ENCODE measurements around the gene KRT74. TPM values are rescaled to one million over a fixed set of nuclear protein-coding genes. Genes with fewer than 3 reads are reported as not detected.

Gene KRT74
- total and polyA plus RNA-seq, 12 donors: not detected

DNA sequence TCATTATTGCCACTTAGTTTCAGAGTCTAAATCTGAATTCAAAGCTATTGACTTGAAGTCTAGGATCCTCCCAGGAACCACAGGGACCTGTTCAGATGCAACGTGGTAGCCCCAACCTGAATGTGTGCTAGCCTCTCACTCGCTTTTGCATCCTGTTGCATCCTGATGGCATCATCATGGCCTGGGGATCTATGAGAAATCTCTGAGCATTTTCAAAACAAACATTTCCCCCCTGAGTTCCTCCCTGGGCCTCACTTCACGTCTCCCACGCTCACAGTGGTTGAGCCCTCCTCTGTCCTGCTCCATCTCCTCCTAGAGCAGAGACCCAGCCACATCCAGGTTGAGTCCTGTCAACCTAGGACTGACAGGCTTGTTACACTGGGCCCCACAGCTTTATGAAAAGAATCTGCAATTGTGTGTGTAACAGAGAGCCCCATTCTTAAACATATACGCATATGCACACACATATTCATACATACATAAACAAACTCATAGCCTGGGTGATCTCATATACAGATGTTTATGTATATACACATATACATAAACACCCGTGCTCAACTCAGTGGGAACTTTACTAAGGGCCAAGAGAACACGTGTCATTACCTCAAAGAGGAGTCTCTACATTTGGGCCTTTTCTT, 33.1 kb upstream of the KRT74 start:
- WGBS, 4 donors: 84 to 87% (median 86%) methylated on average over 7 of the region's 7 CpGs
- Histone ChIP-seq H3K27me3 (peaks cover 16% of the 10 kb centered on the region), H3K4me3 (no peak overlapping the region), H3K9me3 (replicated peaks in 1 of 3) (no peaks in the 10 kb centered on the region), H3K4me1 (replicated peaks in 1 of 2) (no peaks in the 10 kb centered on the region), H3K36me3 (replicated peaks in 1 of 2) (no peaks in the 10 kb centered on the region), H3K27ac (no peak overlapping the region)
- no peak for TF ChIP-seq POLR2A (IDR thresholded peaks at IDR 0.05)
- TF ChIP-seq, protein P1, sequence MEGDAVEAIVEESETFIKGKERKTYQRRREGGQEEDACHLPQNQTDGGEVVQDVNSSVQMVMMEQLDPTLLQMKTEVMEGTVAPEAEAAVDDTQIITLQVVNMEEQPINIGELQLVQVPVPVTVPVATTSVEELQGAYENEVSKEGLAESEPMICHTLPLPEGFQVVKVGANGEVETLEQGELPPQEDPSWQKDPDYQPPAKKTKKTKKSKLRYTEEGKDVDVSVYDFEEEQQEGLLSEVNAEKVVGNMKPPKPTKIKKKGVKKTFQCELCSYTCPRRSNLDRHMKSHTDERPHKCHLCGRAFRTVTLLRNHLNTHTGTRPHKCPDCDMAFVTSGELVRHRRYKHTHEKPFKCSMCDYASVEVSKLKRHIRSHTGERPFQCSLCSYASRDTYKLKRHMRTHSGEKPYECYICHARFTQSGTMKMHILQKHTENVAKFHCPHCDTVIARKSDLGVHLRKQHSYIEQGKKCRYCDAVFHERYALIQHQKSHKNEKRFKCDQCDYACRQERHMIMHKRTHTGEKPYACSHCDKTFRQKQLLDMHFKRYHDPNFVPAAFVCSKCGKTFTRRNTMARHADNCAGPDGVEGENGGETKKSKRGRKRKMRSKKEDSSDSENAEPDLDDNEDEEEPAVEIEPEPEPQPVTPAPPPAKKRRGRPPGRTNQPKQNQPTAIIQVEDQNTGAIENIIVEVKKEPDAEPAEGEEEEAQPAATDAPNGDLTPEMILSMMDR (IDR thresholded peaks at IDR 0.05): no peak
- intact Hi-C loops (cut with DNase I): no loop called here
- DNase-seq: no peak

DNA sequence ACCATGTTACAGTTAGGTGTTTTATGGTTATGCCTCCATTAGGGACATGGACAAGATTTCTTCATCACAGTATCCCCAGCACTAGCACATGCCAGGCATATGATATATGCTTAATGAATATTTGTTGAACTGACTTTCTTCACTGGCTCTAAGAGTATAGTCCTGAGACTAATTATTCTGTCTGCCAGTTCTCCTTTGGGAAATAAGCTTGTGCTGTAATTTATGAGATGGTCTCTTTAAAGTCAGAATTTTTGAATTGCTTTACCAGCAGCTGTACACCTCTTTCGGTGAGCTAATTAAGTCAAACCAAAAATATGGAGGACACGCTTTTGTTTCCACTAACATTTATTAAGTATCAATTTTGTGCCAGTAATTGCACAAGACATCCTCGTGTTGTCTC, 32.5 kb upstream of the KRT74 start:
- no peaks in the 10 kb centered on the region for H3K36me3 ChIP-seq (replicated peaks in 1 of 2)
- 43 to 78% (median 71%) methylated on average over 3 of the region's 3 CpGs for WGBS, 4 donors
- no peak for TF ChIP-seq POLR2A (IDR thresholded peaks at IDR 0.05)
- TF ChIP-seq, protein P1 (IDR thresholded peaks at IDR 0.05): no peak
- DNase-seq: no peak
- H3K4me1 ChIP-seq (replicated peaks in 1 of 2): no peaks in the 10 kb centered on the region
- H3K9me3 ChIP-seq (replicated peaks in 1 of 3): no peaks in the 10 kb centered on the region
- H3K4me3 ChIP-seq: no peak overlapping the region
- no peak overlapping the region for H3K27ac ChIP-seq
- peaks cover 22% of the 10 kb centered on the region for H3K27me3 ChIP-seq
- intact Hi-C loops (cut with DNase I): no loop called here

DNA sequence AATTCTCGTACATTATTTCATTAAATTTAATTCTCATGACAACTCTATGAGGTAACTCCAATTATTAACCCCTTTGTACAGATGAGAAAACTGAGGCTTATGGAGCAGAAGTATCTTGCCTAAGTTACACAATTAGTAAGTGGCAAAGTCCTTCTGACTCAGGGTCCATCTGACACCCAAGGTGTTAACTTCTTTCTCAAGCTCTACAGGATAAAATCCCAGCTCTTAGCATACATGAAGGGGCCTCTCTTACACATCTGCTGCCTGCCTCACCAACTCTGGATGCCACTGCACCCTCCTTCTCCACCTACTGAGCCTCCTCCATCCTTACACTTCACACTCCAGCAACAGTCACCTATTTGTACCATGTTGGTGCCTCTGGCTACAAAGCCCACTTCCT, 31.9 kb upstream of the KRT74 start:
- Histone ChIP-seq H3K4me3 (no peak overlapping the region), H3K4me1 (replicated peaks in 1 of 2) (no peaks in the 10 kb centered on the region), H3K36me3 (replicated peaks in 1 of 2) (no peaks in the 10 kb centered on the region), H3K9me3 (replicated peaks in 1 of 3) (no peaks in the 10 kb centered on the region), H3K27ac (no peak overlapping the region), H3K27me3 (peaks cover 28% of the 10 kb centered on the region)
- WGBS, 4 donors: 74 to 94% (median 82%) methylated on average over 1 of the region's 1 CpG
- no peak for DNase-seq
- intact Hi-C loops (cut with DNase I): no loop called here
- no peak for TF ChIP-seq POLR2A (IDR thresholded peaks at IDR 0.05)
- TF ChIP-seq, protein P1 (IDR thresholded peaks at IDR 0.05): no peak

DNA sequence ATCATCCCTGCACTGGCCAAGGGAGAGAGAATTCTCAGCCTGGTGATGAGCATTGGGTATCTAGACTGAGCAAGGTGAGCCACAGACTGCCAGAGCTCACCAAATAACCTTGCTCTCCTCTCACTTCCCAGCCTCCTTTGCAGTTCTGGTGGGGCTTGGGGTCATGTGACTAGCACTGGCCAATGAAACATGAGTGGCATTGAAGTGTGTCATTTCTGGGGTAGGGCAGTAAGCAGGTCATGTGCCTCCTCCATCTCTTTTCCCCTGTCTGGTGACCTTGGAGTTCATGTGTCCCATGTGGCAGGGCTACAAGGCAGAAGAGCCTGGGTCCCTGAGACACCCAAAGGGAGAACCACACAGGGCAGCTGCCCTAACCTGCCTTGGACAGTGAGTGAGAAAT, 31.2 kb upstream of the KRT74 start:
- no peak for DNase-seq
- Histone ChIP-seq H3K27ac (no peak overlapping the region), H3K4me1 (replicated peaks in 1 of 2) (no peaks in the 10 kb centered on the region), H3K9me3 (replicated peaks in 1 of 3) (no peaks in the 10 kb centered on the region), H3K27me3 (peaks cover 32% of the 10 kb centered on the region), H3K36me3 (replicated peaks in 1 of 2) (no peaks in the 10 kb centered on the region), H3K4me3 (no peak overlapping the region)
- intact Hi-C loops (cut with DNase I): no loop called here
- TF ChIP-seq, protein P1 (IDR thresholded peaks at IDR 0.05): no peak
- TF ChIP-seq POLR2A (IDR thresholded peaks at IDR 0.05): no peak
